ENCODE results near the gene SUCNR1. TPM values are rescaled to one million over a fixed set of nuclear protein-coding genes. Genes with fewer than 3 reads are reported as not detected.

The SUCNR1 gene
- polyA plus RNA-seq, 1 donor from 2014 or later: not detected

DNA sequence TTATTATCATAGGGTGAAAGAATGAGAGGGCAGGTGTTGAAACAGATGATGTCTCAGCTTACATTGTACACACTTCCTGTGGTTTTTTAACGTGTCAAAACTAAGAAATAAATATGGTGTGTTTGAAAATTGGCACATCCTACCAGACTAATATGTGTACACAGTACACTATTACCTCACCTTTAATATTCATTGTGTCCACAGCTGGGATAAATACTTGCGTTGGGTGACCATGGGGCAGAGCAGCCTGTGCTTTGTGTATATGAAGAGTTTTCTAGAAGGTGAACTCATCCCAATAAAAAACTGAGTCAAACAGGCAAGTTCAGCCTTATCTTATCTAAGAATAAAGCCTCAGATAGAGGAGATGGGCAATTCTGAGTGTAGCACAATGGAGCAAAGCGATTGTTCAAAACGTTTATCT, 17.3 kb downstream of the SUCNR1 start:
- Histone ChIP-seq H3K4me3 (ENCODE audit: low read length) (no peak overlapping the region), H3K4me2 (ENCODE audit: low read length) (no peak overlapping the region), H4K20me1 (ENCODE audit: insufficient read depth) (no peaks in the 10 kb centered on the region), H3K79me2 (replicated peaks; ENCODE audit: insufficient read depth, low read length) (no peaks in the 10 kb centered on the region), H3K9me3 (ENCODE audit: low read length) (no peaks in the 10 kb centered on the region), H3K27me3 (ENCODE audit: insufficient read depth, low read depth, low read length) (no peaks in the 10 kb centered on the region), H3F3A (ENCODE audit: insufficient read depth, low read length, poor library complexity, severe bottlenecking) (no peaks in the 10 kb centered on the region), H3K9ac (ENCODE audit: low read length) (no peak overlapping the region), H3K9me2 (ENCODE audit: insufficient read depth, low read length) (no peaks in the 10 kb centered on the region), H3K27ac (ENCODE audit: low read length) (no peak overlapping the region), H3K36me3 (ENCODE audit: insufficient read depth, low read length) (no peaks in the 10 kb centered on the region), H2AFZ (ENCODE audit: low read depth, low read length) (no peak overlapping the region)
- TF ChIP-seq POLR2AphosphoS5 (IDR thresholded peaks at IDR 0.05) (no peak), SMC3 (conservative IDR thresholded peaks at IDR 0.05; ENCODE audit: poor library complexity) (no peak)
- TF ChIP-seq, protein P1, sequence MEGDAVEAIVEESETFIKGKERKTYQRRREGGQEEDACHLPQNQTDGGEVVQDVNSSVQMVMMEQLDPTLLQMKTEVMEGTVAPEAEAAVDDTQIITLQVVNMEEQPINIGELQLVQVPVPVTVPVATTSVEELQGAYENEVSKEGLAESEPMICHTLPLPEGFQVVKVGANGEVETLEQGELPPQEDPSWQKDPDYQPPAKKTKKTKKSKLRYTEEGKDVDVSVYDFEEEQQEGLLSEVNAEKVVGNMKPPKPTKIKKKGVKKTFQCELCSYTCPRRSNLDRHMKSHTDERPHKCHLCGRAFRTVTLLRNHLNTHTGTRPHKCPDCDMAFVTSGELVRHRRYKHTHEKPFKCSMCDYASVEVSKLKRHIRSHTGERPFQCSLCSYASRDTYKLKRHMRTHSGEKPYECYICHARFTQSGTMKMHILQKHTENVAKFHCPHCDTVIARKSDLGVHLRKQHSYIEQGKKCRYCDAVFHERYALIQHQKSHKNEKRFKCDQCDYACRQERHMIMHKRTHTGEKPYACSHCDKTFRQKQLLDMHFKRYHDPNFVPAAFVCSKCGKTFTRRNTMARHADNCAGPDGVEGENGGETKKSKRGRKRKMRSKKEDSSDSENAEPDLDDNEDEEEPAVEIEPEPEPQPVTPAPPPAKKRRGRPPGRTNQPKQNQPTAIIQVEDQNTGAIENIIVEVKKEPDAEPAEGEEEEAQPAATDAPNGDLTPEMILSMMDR (IDR thresholded peaks at IDR 0.05; ENCODE audit: poor library complexity, severe bottlenecking): no peak

DNA sequence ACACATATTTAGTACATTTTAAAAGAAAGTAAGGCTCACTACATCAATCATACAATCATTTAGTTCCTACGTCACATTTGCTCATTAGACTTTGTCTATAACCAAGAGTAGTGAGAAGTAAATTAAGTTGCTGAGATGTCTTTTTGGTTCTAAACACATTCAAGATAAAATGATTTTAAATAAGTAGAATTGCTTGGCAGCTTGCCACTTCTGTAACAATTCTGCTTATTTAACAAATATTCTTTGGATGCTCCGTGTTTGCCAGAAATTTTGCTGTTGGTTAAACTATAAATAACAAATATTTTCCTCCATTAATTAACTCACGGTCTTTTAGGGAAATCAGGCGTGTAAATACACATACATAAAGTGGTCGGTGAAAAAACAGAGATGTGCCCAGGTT, 18.3 kb downstream of the SUCNR1 start:
- Histone ChIP-seq H3K4me2 (ENCODE audit: low read length) (no peak overlapping the region), H3K4me3 (ENCODE audit: low read length) (no peak overlapping the region), H3K9me3 (ENCODE audit: low read length) (no peaks in the 10 kb centered on the region), H3K27ac (ENCODE audit: low read length) (no peak overlapping the region), H3K9ac (ENCODE audit: low read length) (no peak overlapping the region), H3K9me2 (ENCODE audit: insufficient read depth, low read length) (no peaks in the 10 kb centered on the region), H3K27me3 (ENCODE audit: insufficient read depth, low read depth, low read length) (no peaks in the 10 kb centered on the region), H3F3A (ENCODE audit: insufficient read depth, low read length, poor library complexity, severe bottlenecking) (no peaks in the 10 kb centered on the region), H3K36me3 (ENCODE audit: insufficient read depth, low read length) (no peaks in the 10 kb centered on the region), H3K79me2 (replicated peaks; ENCODE audit: insufficient read depth, low read length) (no peaks in the 10 kb centered on the region), H4K20me1 (ENCODE audit: insufficient read depth) (no peaks in the 10 kb centered on the region), H2AFZ (ENCODE audit: low read depth, low read length) (no peak overlapping the region)
- TF ChIP-seq, protein P2, sequence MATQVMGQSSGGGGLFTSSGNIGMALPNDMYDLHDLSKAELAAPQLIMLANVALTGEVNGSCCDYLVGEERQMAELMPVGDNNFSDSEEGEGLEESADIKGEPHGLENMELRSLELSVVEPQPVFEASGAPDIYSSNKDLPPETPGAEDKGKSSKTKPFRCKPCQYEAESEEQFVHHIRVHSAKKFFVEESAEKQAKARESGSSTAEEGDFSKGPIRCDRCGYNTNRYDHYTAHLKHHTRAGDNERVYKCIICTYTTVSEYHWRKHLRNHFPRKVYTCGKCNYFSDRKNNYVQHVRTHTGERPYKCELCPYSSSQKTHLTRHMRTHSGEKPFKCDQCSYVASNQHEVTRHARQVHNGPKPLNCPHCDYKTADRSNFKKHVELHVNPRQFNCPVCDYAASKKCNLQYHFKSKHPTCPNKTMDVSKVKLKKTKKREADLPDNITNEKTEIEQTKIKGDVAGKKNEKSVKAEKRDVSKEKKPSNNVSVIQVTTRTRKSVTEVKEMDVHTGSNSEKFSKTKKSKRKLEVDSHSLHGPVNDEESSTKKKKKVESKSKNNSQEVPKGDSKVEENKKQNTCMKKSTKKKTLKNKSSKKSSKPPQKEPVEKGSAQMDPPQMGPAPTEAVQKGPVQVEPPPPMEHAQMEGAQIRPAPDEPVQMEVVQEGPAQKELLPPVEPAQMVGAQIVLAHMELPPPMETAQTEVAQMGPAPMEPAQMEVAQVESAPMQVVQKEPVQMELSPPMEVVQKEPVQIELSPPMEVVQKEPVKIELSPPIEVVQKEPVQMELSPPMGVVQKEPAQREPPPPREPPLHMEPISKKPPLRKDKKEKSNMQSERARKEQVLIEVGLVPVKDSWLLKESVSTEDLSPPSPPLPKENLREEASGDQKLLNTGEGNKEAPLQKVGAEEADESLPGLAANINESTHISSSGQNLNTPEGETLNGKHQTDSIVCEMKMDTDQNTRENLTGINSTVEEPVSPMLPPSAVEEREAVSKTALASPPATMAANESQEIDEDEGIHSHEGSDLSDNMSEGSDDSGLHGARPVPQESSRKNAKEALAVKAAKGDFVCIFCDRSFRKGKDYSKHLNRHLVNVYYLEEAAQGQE (IDR thresholded peaks at IDR 0.05; ENCODE audit: borderline replicate concordance): no peak
- TF ChIP-seq MXI1 (conservative IDR thresholded peaks at IDR 0.05; ENCODE audit: poor library complexity, severe bottlenecking): no peak
- no peak for TF ChIP-seq SMC3 (conservative IDR thresholded peaks at IDR 0.05; ENCODE audit: poor library complexity)
- TF ChIP-seq POLR2AphosphoS5 (IDR thresholded peaks at IDR 0.05): no peak
- no peak for TF ChIP-seq EP300 (conservative IDR thresholded peaks at IDR 0.05; ENCODE audit: poor library complexity, severe bottlenecking)
- TF ChIP-seq EZH2 (IDR thresholded peaks at IDR 0.05; ENCODE audit: borderline replicate concordance, insufficient read depth, low read length, poor library complexity, severe bottlenecking): no peak
- no peak for TF ChIP-seq RAD21 (conservative IDR thresholded peaks at IDR 0.05)

DNA sequence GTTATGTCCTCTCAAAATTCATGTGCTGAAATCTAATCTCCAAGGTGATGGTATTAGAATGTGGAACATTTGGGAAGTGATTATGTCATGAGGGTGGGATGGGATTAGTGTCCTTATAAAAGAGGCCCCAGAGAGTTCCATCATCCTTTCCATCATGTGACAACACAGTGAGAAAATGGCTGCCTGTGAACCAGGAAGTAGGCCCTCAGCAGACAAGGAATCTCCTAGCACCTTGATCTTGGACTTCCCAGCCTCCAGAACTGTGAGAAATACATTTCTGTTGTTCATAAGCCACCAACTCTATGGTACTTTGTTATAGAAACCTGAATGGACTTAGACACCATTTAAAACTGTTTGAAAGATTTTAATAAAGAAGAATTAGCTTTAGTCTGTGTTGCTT, 20.8 kb downstream of the SUCNR1 start:
- H3K9me3 ChIP-seq (ENCODE audit: low read length): no peaks in the 10 kb centered on the region
- TF ChIP-seq EZH2 (IDR thresholded peaks at IDR 0.05; ENCODE audit: borderline replicate concordance, insufficient read depth, low read length, poor library complexity, severe bottlenecking) (no peak), SMC3 (conservative IDR thresholded peaks at IDR 0.05; ENCODE audit: poor library complexity) (no peak), EP300 (conservative IDR thresholded peaks at IDR 0.05; ENCODE audit: poor library complexity, severe bottlenecking) (no peak), MXI1 (conservative IDR thresholded peaks at IDR 0.05; ENCODE audit: poor library complexity, severe bottlenecking) (no peak), TAF1 (IDR thresholded peaks at IDR 0.05; ENCODE audit: low read depth) (no peak), RAD21 (conservative IDR thresholded peaks at IDR 0.05) (no peak), POLR2AphosphoS5 (IDR thresholded peaks at IDR 0.05) (no peak)
- TF ChIP-seq, protein P2 (IDR thresholded peaks at IDR 0.05; ENCODE audit: borderline replicate concordance): no peak
- TF ChIP-seq, protein P1 (IDR thresholded peaks at IDR 0.05; ENCODE audit: poor library complexity, severe bottlenecking): no peak
- H3K27ac ChIP-seq (ENCODE audit: low read length): no peak overlapping the region
- H4K20me1 ChIP-seq (ENCODE audit: insufficient read depth): no peaks in the 10 kb centered on the region
- H2AFZ ChIP-seq (ENCODE audit: low read depth, low read length): no peak overlapping the region
- H3K36me3 ChIP-seq (ENCODE audit: insufficient read depth, low read length): no peaks in the 10 kb centered on the region
- no peak overlapping the region for H3K9ac ChIP-seq (ENCODE audit: low read length)
- H3K4me3 ChIP-seq (ENCODE audit: low read length): no peak overlapping the region
- no peak overlapping the region for H3K4me2 ChIP-seq (ENCODE audit: low read length)
- no peaks in the 10 kb centered on the region for H3K79me2 ChIP-seq (replicated peaks; ENCODE audit: insufficient read depth, low read length)
- H3K9me2 ChIP-seq (ENCODE audit: insufficient read depth, low read length): no peaks in the 10 kb centered on the region
- no peaks in the 10 kb centered on the region for H3F3A ChIP-seq (ENCODE audit: insufficient read depth, low read length, poor library complexity, severe bottlenecking)
- no peaks in the 10 kb centered on the region for H3K27me3 ChIP-seq (ENCODE audit: insufficient read depth, low read depth, low read length)
